MG63 (cell line): ENCODE results near the gene CYP39A1. TPM values are rescaled to one million over a fixed set of nuclear protein-coding genes. Genes with fewer than 3 reads are reported as not detected.
A peak's percentile ranks its signal among the peaks of the same experiment; 100 is the strongest.
"Not testable (repeated sequence)": the region's sequence is repeated elsewhere in the genome, so short reads cannot be mapped to it uniquely, and the experiment has no call there.

ENCODE experiments used
- DNase-seq: peaks from one replicate; pipeline ENCODE4 v3.0.0-alpha.2; 2020
- H3K27me3 ChIP-seq: fragments of 250-450 bp; sonication (Bioruptor Pico); 2 replicates; pipeline ENCODE4 v1.5.1; 2020; ENCODE audit warnings: mild to moderate bottlenecking, moderate library complexity
- H3K36me3 ChIP-seq: fragments of 250-450 bp; sonication (Bioruptor Pico); 2 replicates; pipeline ENCODE4 v1.5.1; 2020; ENCODE audit warnings: mild to moderate bottlenecking, moderate library complexity
- H3K4me3 ChIP-seq: fragments of 250-450 bp; sonication (Bioruptor Pico); 2 replicates; pipeline ENCODE4 v1.5.1; 2020; ENCODE audit warnings: mild to moderate bottlenecking, moderate library complexity
- H3K9me3 ChIP-seq: fragments of 250-450 bp; sonication (Bioruptor Pico); 2 replicates; pipeline ENCODE4 v1.5.1; 2020; ENCODE audit warnings: mild to moderate bottlenecking, moderate library complexity
- total RNA-seq: library from RNA; depleted of rRNA; stranded (reverse); fragments of >200 nt; shearing (Covaris generic); gene quantifications from 2 replicates; pipeline ENCODE4 v1.2.3, GENCODE V29; 2014; ENCODE audit warnings: low replicate concordance

The CYP39A1 gene
- total RNA-seq, 1 experiment from 2014 or later = 0.10 TPM

DNA sequence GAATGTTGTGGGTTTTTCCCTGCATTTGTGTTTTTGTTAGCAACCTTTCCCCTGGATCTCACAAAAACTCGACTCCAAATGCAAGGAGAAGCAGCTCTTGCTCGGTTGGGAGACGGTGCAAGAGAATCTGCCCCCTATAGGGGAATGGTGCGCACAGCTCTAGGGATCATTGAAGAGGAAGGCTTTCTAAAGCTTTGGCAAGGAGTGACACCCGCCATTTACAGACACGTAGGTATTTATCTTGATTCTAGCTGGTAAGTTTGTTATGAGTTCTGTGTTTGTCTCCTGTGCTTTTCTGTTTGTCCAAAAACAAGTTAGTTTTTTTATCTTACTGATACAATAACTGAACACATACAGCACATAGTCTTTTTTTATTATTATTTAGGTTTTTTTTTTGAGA is 3.2 kb upstream of the CYP39A1 start:
- Histone ChIP-seq H3K4me3 (no peak overlapping the region), H3K27me3 (no peaks in the 10 kb centered on the region), H3K36me3 (no peaks in the 10 kb centered on the region), H3K9me3 (no peaks in the 10 kb centered on the region)
- no peak for DNase-seq

DNA sequence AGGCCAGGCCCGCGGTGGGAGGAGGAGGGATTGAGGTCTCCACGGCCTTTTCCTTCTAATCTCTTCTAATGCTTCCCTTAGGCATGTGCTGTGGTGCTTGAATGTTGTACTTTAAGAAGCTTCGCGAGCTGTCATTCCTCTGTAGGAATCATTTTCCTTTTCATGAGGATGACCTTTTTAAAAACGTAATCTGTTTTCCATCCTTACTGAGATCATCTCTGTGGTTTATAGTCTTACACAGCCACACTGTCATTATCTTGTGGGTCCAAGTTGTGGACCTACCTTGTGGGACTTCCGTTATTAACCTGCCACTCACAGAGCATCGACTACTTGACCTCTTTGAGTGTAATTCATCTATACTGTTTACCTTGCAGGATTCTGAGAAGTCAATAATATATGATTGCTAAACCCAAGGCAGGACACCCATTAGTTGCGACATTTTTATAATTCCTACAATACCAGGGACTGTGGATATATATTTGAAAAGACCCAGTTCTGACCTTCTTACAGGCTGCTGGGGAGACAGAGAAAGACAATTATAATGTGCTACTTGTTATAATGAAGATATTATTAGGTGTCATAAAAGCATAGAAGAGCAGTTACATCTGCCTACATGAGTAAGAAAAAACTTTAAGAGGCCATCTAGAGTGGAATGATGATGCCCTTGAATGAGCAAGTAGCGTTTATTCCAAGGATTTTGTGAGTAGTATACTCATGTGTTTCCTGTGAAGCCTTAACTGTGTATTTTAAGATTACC is 999 bp upstream of the CYP39A1 start:
- no peak for DNase-seq
- Histone ChIP-seq H3K27me3 (no peaks in the 10 kb centered on the region), H3K4me3 (peak overlapping the region; percentile 86), H3K9me3 (no peaks in the 10 kb centered on the region), H3K36me3 (no peaks in the 10 kb centered on the region)

DNA sequence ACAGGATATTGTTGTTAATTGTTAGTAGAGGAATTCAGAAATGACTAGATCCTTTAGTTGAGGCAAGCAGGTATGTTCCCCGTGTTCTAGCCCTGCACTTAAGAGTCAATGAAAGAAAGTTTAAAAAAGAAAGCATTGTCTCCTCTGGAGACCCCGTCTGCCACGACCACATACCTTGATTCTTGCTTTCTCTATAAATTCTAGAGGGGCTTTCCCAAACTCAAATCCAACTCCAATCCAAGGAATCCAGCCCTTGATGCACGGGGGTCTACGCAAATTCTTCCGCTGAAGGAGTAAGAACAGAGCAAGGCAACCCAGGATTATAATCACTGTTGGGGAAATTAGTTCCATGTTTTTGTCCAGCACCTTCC is 401 bp downstream of the CYP39A1 start:
- Histone ChIP-seq H3K4me3 (peak overlapping the region; percentile 86), H3K27me3 (no peaks in the 10 kb centered on the region), H3K9me3 (no peaks in the 10 kb centered on the region), H3K36me3 (no peaks in the 10 kb centered on the region)
- no peak for DNase-seq

DNA sequence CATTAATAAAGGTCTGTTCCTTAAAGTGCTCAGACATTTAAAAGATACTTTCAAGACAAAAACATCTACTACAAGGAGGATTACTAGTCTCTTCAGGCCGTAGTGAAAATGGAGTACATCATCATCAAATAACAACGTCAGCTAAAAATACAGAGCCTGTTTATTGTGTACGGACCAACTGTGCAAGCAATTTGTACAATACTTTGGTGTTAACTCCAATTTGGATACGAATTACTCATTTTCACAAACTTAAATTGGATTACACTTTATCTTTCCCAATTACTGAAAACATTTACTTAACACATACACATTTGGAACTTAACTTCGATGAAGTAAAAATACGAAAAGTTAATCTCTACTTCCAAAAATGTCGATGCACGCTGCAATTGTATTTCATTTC is 802 bp downstream of the CYP39A1 start:
- no peak for DNase-seq
- Histone ChIP-seq H3K4me3 (peak overlapping the region; percentile 86), H3K9me3 (no peaks in the 10 kb centered on the region), H3K36me3 (no peaks in the 10 kb centered on the region), H3K27me3 (no peaks in the 10 kb centered on the region)

DNA sequence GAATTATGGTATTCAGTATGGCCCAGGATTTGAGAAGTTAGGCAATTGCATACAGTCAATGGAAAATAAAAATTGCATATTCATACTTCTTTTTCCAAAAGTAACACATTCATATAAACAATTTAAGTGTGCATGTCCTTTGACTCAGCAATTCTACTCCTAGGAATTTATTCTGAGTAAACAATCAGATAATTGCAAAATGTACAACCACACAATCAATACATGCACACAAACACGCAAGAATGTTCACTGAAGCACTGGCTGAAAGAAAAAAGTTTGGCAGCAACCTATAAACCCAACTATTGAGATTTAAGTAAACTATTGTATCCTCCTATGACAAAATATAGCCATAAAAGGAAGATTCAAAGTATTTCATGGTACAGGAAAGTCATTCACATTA is 1.6 kb downstream of the CYP39A1 start:
- Histone ChIP-seq H3K36me3 (no peaks in the 10 kb centered on the region), H3K27me3 (no peaks in the 10 kb centered on the region)
- DNase-seq = no peak

DNA sequence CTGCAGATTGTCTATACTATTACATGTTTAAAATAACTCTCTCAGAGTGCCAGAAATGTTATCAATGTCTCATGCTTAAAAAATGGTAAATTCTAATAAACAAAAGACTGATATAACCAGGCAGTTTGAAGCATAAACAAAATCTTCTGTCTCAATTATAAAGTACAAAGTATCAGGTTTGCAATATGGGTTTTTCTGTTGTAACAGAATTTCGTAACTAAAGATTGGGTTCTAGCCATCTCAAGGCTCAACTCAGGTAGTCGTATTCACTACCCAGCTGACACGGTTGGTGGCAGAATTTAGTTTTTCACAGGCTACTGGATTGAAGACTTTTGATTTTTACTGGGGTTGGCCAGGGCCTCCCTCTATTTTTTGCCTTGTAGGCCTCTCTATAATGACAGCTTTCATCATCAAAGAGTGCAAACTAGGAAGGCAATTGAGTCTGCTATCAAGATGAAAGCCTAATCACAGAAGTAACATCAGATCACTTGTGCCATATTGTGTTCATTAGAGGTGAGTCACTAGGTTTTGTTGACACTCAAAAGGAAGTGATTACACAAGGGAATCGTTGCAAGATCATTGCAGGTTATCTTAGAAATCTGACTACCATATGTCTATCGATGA is 3.6 kb downstream of the CYP39A1 start:
- Histone ChIP-seq H3K4me3 (no peak overlapping the region), H3K9me3 (no peaks in the 10 kb centered on the region), H3K36me3 (no peaks in the 10 kb centered on the region), H3K27me3 (no peaks in the 10 kb centered on the region)
- no peak for DNase-seq

More for the DNA sequence above, 1.6 kb downstream of the CYP39A1 start:
- H3K9me3 ChIP-seq = no peaks in the 10 kb centered on the region
- H3K4me3 ChIP-seq = no peak overlapping the region

DNA sequence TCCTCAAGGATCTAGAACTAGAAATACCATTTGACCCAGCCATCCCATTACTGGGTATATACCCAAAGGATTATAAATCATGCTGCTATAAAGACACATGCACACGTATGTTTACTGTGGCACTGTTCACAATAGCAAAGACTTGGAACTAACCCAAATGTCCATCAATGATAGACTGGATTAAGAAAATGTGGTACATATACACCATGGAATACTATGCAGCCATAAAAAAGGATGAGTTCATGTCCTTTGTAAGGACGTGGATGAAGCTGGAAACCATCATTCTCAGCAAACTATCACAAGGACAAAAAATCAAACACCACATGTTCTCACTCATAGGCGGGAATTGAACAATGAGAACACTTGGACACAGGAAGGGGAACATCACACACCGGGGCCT is 4.5 kb downstream of the CYP39A1 start:
- DNase-seq, H3K4me3 ChIP-seq, H3K9me3 ChIP-seq, H3K36me3 ChIP-seq, H3K27me3 ChIP-seq: not testable (repeated sequence)

DNA sequence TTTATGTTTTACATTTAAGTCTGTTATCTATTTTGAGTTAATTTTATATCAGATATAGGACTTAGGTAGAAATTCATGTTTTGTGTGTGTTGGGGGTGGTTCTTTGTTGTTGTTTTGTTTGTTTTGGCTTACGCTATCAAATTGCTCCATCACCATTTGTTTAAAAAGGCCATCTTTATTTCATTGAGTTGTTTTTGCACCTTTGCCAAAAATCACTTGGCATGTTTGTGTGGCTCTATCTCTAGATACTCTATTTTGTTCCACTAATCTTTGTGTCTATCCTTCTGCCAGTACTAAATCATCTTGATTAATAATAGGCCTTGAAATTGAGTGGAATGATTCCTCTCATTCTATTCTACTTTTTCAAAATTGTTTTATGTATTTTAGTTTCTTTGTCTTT is 7.4 kb downstream of the CYP39A1 start:
- H3K4me3 ChIP-seq = no peak overlapping the region
- DNase-seq = no peak
- H3K9me3 ChIP-seq = no peaks in the 10 kb centered on the region
- H3K27me3 ChIP-seq = no peaks in the 10 kb centered on the region
- H3K36me3 ChIP-seq = no peaks in the 10 kb centered on the region

DNA sequence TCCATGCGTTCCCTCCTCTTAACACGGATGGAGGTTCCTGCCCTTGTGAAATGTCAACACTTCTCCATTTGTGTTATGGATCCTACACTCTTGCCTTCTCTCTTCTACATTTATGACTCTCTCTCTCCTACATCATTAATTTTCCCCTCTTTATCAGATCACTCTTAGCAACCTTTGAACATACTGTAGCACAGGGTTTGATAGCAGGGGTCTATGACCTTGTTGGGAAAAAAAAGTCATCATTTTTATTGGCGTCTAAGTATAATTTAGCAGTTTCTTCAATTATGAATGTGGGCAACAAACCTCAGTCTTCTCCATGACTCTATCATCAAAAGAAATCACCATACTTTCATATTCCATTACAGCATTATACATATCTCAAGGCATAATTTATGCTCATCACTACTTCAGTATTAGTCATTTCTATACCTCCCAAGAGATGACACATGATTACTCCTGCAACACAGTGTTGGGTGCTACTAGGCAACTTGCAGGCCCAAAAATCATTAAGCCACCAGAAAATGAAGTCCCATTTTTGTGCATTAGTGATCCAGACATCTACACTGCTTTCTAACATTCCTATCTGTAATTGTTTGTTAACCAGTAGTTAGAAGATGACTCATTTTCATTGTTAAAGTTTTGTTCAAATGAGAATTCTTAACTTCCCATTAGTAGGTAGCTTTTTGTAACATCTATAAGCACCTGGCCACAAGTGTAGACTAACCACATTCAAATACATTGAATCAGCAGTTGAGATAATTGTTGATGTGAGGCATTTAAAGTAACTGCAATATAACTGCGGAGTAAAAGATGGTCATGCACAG is 9.5 kb downstream of the CYP39A1 start:
- Histone ChIP-seq H3K9me3 (no peaks in the 10 kb centered on the region), H3K4me3 (no peak overlapping the region), H3K27me3 (no peaks in the 10 kb centered on the region), H3K36me3 (no peaks in the 10 kb centered on the region)
- no peak for DNase-seq

DNA sequence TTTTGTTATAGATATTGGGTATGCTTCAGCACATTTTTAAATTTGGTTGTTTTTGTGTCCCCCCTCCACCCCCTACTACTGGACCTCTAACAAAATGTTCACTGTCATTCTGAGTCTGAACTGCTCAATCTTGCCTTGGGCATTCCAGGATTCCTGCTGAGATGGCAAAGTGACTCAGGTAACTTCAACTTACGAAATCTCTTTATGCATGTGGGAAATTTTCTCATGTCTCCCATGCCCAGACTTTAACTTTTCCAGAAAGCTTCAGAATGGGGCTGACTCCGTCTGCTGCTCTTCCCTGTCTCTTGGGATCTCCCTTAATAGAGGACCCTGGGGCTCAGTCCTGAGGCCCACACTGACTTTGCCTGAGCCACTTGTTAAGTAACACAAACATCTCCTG is 14.0 kb downstream of the CYP39A1 start:
- Histone ChIP-seq H3K4me3 (no peak overlapping the region), H3K27me3 (no peaks in the 10 kb centered on the region), H3K9me3 (no peaks in the 10 kb centered on the region), H3K36me3 (no peaks in the 10 kb centered on the region)
- DNase-seq = no peak

DNA sequence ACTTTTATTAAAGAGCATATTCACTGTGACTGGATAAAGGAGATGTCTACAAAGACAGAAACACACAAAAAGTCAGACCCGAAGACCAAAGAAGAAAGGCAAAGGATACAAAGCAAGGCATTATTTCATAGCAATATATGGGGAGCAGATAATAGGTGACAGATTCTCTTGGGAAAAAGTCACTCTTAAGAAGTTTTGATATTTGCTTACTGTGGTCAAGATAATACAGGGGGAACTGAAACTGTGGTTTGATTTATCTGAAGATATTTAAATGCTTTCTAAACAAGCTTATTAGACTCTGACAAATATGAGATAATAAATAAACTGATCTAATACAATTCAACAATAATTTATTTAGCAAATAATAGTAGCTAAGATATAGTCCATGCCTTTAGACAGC is 14.7 kb downstream of the CYP39A1 start:
- H3K4me3 ChIP-seq = no peak overlapping the region
- H3K36me3 ChIP-seq = no peaks in the 10 kb centered on the region
- DNase-seq = no peak
- H3K27me3 ChIP-seq = no peaks in the 10 kb centered on the region
- no peaks in the 10 kb centered on the region for H3K9me3 ChIP-seq

DNA sequence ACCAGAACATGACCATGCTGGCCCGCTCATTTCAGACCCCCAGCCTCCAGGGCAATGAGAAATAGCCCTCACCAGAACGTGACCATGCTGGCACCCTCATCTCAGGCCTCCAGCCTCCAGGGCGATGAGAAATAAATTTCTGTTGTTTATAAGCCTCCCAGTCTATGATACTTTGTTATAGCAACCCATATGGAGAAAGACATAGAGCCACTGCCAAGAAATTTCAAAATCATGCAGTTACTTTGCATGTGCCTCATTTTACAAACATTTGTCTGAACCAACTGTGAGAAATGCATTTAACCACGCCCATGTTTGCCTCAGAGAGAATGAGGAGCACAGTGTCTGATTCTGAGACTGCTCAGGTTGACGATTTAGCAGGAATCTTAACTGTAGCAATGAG is 15.5 kb downstream of the CYP39A1 start:
- Histone ChIP-seq H3K36me3 (no peaks in the 10 kb centered on the region), H3K9me3 (no peaks in the 10 kb centered on the region), H3K27me3 (no peaks in the 10 kb centered on the region), H3K4me3 (no peak overlapping the region)
- peak; percentile 29 for DNase-seq

DNA sequence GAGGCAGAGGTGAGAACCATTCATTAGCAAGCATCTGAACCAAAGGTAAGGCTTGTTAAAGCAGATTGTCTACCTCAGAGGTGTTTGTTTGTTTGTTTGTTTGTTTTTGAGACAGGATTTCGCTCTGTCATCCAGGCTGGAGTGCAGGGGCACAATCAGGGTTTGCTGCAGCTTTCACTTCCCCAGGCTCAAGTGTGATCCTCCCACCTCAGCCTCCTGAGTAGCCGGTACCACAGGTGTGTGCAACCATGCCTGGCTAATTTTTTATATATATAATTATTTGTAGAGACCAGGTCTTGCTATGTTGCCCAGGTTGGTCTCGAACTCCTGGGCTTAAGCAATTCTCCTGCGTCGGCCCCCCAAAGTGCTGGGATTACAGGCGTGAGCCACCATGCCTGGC is 17.2 kb downstream of the CYP39A1 start:
- Histone ChIP-seq H3K36me3 (no peaks in the 10 kb centered on the region), H3K9me3 (no peaks in the 10 kb centered on the region), H3K4me3 (no peak overlapping the region), H3K27me3 (no peaks in the 10 kb centered on the region)
- DNase-seq = no peak

DNA sequence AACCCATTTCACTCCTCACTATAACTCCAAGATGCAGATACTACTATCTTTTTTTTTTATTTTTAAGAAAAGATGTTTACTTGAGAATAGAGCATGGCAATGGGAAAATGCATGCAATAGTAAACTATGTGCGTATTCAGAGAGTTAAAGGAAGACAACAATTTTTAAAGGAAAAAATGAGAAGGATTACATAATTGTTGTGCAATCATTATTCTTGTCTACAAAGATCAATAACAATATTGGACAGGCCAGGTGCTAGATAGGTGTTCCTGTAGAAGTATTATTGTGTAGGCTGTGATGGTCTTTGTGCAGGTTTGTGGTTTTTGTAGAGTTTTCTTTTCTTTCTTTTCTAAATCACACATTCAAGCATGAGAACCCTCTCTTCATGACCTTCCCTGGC is 20.6 kb downstream of the CYP39A1 start:
- DNase-seq = no peak
- Histone ChIP-seq H3K36me3 (no peaks in the 10 kb centered on the region), H3K27me3 (no peaks in the 10 kb centered on the region), H3K9me3 (no peaks in the 10 kb centered on the region), H3K4me3 (no peak overlapping the region)

DNA sequence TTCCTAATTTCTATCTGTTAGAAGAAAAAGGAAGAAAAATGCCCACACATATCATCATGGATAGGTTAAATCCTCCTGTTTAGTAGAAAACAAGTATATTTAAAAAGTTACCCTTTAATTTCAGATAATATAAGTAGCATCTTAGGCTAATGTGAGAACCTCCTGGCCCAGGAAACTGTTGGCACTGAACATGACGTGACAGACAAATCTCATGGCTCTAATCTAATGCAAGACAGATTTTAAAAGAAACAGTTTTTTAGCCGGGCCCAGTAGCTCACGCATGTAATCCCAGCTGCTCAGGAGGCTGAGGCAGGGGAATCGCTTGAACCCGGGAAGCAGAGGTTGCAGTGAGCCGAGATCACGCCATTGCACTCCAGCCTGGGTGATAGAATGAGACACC is 22.9 kb downstream of the CYP39A1 start:
- Histone ChIP-seq H3K36me3 (no peaks in the 10 kb centered on the region), H3K9me3 (no peaks in the 10 kb centered on the region), H3K27me3 (no peaks in the 10 kb centered on the region), H3K4me3 (no peak overlapping the region)
- no peak for DNase-seq

DNA sequence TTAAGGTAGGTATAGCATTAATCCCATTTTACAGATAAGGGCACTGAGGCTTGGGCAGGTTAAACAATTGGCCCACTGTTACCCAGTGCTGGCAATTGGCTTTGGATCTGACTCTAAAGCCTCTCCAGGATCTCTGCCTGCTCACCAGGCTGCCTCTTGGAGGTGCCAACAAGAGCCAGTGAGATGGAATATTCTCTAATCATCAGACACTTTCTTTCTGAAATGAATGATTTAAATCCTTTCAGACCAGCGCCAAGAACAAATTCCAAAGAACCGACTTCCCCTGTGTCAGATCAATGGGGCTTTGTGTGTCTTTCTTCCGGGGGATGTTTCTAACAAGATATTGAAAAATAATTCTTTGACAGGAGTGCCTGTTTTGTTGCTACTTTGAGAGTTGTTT is 23.6 kb downstream of the CYP39A1 start:
- no peak for DNase-seq
- no peaks in the 10 kb centered on the region for H3K9me3 ChIP-seq
- H3K27me3 ChIP-seq = no peaks in the 10 kb centered on the region
- no peaks in the 10 kb centered on the region for H3K36me3 ChIP-seq
- H3K4me3 ChIP-seq = no peak overlapping the region

DNA sequence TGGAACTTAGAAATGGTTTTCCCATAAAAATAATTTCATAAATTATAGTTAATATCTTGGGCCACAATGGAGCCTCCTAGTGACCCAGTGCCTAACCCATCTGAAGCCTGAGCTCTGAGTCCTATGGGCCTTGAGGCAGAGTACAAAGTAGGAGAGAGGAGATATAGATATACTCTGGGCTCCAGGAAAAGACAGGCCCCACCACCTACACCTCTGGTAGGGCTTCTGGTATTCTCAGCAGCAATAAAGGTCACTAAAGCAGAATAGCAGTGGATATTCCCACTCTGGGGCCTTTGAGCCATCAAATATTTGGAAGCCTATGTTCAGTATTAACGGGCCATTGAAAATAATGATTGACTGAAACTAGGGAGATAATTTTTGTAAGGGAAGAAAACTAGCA is 24.1 kb downstream of the CYP39A1 start:
- Histone ChIP-seq H3K27me3 (no peaks in the 10 kb centered on the region), H3K4me3 (no peak overlapping the region), H3K9me3 (no peaks in the 10 kb centered on the region), H3K36me3 (no peaks in the 10 kb centered on the region)
- no peak for DNase-seq

DNA sequence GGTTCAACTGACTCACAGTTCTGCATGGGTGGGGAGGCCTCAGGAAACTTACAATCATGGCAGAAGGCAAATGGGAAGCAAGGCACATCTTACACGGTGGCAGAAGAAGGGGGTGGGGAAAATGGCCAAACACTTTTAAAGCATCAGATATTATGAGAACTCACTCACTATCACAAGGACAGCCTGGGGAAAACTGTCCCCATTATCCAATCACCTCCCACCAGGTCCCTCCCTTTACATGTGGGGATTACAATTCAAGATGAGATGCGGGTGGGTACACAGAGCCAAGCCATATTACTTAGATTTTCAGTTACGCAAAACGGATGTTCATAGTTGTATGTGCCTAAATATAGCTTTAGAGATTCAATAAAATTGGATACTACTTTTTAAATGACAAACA is 25.6 kb downstream of the CYP39A1 start:
- no peaks in the 10 kb centered on the region for H3K27me3 ChIP-seq

More for the DNA sequence above, 25.6 kb downstream of the CYP39A1 start:
- no peaks in the 10 kb centered on the region for H3K36me3 ChIP-seq
- no peak overlapping the region for H3K4me3 ChIP-seq
- no peaks in the 10 kb centered on the region for H3K9me3 ChIP-seq
- no peak for DNase-seq
